ENCODE data around the gene MAU2. TPM values are rescaled to one million over a fixed set of nuclear protein-coding genes. Genes with fewer than 3 reads are reported as not detected.

Gene MAU2
- total RNA-seq, 1 experiment from 2014 or later, result 48.4 TPM

DNA sequence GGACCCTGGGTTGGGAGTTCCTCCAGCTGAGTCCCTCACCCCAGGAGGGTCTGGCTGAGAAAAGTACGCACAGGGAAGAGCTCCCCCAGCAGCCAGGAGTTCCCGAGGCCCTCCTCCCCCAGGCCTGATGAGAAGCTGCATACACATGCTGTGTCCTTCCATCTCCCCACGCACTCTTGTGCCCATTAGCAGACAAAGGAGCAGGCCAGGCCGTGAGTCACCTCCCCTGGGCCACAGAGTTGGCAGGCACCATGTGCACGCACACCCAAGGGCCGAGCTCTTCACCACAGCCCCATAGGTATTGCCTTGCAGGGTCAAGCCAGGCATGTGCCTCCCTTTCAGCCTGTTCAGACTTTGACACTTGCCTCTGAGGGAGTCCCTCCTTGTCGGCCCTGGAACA, 17.5 kb downstream of the MAU2 start:
- Histone ChIP-seq H3K14ac (ENCODE audit: insufficient read depth, low read length) (no peak overlapping the region), H4K8ac (replicated peaks; ENCODE audit: insufficient read length, low read depth, low read length) (no peak overlapping the region), H2BK15ac (ENCODE audit: low read depth, low read length) (no peak overlapping the region), H3K9ac (ENCODE audit: extremely low read depth, insufficient read length, low read length) (no peak overlapping the region), H3K9me3 (ENCODE audit: control insufficient read depth, low read depth, low read length) (no peaks in the 10 kb centered on the region), H3K79me1 (ENCODE audit: insufficient read depth, low read depth, low read length, poor library complexity, severe bottlenecking) (no peaks in the 10 kb centered on the region), H4K5ac (ENCODE audit: insufficient read length, low read depth, low read length) (no peak overlapping the region), H2BK20ac (ENCODE audit: low read depth, low read length, poor library complexity, severe bottlenecking) (no peak overlapping the region), H3K27me3 (ENCODE audit: insufficient read depth, low read length) (no peaks in the 10 kb centered on the region), H2AK5ac (ENCODE audit: insufficient read length, low read length) (no peak overlapping the region), H4K91ac (ENCODE audit: insufficient read length, low read depth, low read length) (no peak overlapping the region), H3K4me1 (ENCODE audit: insufficient read depth, low read length) (no peaks in the 10 kb centered on the region), H4K20me1 (ENCODE audit: control insufficient read depth, insufficient read depth, insufficient read length) (no peaks in the 10 kb centered on the region), H3K27ac (ENCODE audit: insufficient read length, low read depth, low read length) (no peak overlapping the region), H2AFZ (ENCODE audit: low read length) (no peak overlapping the region), H2BK12ac (ENCODE audit: insufficient read length, low read depth, low read length) (no peak overlapping the region), H3K79me2 (ENCODE audit: insufficient read depth, low read length) (no peaks in the 10 kb centered on the region), H3K4me2 (ENCODE audit: insufficient read depth, insufficient read length, low read length) (no peak overlapping the region), H3K23ac (ENCODE audit: insufficient read length, low read depth, low read length) (no peak overlapping the region), H3T11ph (ENCODE audit: low read length) (no peak overlapping the region), H3K56ac (ENCODE audit: insufficient read length, low read depth, low read length) (no peak overlapping the region), H3K23me2 (ENCODE audit: insufficient read length, low read depth, low read length, poor library complexity, severe bottlenecking) (no peaks in the 10 kb centered on the region), H3K4ac (ENCODE audit: low read depth, low read length) (no peak overlapping the region), H2BK5ac (ENCODE audit: insufficient read length, low read length) (no peak overlapping the region), H3K18ac (ENCODE audit: insufficient read length, low read depth, low read length) (no peak overlapping the region), H2BK120ac (ENCODE audit: low read depth, low read length, poor library complexity, severe bottlenecking) (no peak overlapping the region)
- peak overlapping the region in 1 of 2 experiments; percentile 35; a peak in 2 of 5 replicates for H3K4me3 Mint-ChIP-seq
- DNase-seq, result no peak
- H3K27me3 Mint-ChIP-seq (ENCODE audit: low read depth), result no peaks in the 10 kb centered on the region
- no peaks in the 10 kb centered on the region for H3K4me1 Mint-ChIP-seq
- H3K9me3 Mint-ChIP-seq, result no peaks in the 10 kb centered on the region
- no peak overlapping the region; a peak in 1 of 7 replicates for H3K27ac Mint-ChIP-seq
- TF ChIP-seq CTCF (conservative IDR thresholded peaks at IDR 0.05), result no peak
- peaks cover 15 to 49% (median 48%) of the 10 kb centered on the region in 3 experiments; a peak in 6 of 7 replicates for H3K36me3 Mint-ChIP-seq (ENCODE audit: insufficient read depth in 1 of 3, low read depth in 3 of 3)
- no CpG with 5 or more reads among the region's 7 CpGs for WGBS (ENCODE audit: extremely low coverage, insufficient read length, low lambda C conversion rate)

All from H9 (cell line).